ENCODE measurements around the gene INS.
"Not testable (repeated sequence)": the region's sequence is repeated elsewhere in the genome, so short reads cannot be mapped to it uniquely, and the experiment has no call there.

Gene INS

GRCh38 chr11:2178906-2179494 is 18.0 kb upstream of the INS start:
- TF ChIP-seq GABPA (IDR thresholded peaks at IDR 0.05; ENCODE audit: low read depth) (no peak), CTCF (IDR thresholded peaks at IDR 0.05; ENCODE audit: insufficient read depth, low read length) (no peak), SPI1 (IDR thresholded peaks at IDR 0.05; ENCODE audit: borderline replicate concordance, low read depth) (no peak), REST (IDR thresholded peaks at IDR 0.05; ENCODE audit: insufficient replicate concordance, low read depth) (no peak), POLR2AphosphoS5 (IDR thresholded peaks at IDR 0.05; ENCODE audit: low read depth) (no peak)
- H3K27me3 ChIP-seq (ENCODE audit: insufficient read depth, poor library complexity, severe bottlenecking), result peaks cover under 1% of the 10 kb centered on the region
- DNase-seq (ENCODE audit: low read depth in 1 of 2, low spot score in 1 of 2), result no peak
- no peak overlapping the region for H3K4me3 ChIP-seq (replicated peaks; ENCODE audit: insufficient read depth, low read length)
- no peak overlapping the region for H3K27ac ChIP-seq (replicated peaks)

- not testable (repeated sequence) for DNase-seq (ENCODE audit: low read depth in 1 of 2, low spot score in 1 of 2); H3K27me3 ChIP-seq (ENCODE audit: insufficient read depth, poor library complexity, severe bottlenecking); H3K27ac ChIP-seq (replicated peaks); H3K4me3 ChIP-seq (replicated peaks; ENCODE audit: insufficient read depth, low read length)
These were observed 17.2 kb upstream of the INS start for GRCh38 chr11:2178055-2178773.

GRCh38 chr11:2177076-2177475 is 16.1 kb upstream of the INS start:
- TF ChIP-seq POLR2AphosphoS5 (IDR thresholded peaks at IDR 0.05; ENCODE audit: low read depth) (no peak), CTCF (IDR thresholded peaks at IDR 0.05; ENCODE audit: insufficient read depth, low read length) (no peak), REST (IDR thresholded peaks at IDR 0.05; ENCODE audit: insufficient replicate concordance, low read depth) (no peak), SPI1 (IDR thresholded peaks at IDR 0.05; ENCODE audit: borderline replicate concordance, low read depth) (no peak), GABPA (IDR thresholded peaks at IDR 0.05; ENCODE audit: low read depth) (no peak)
- Histone ChIP-seq H3K27ac (replicated peaks) (no peak overlapping the region), H3K4me3 (replicated peaks; ENCODE audit: insufficient read depth, low read length) (no peak overlapping the region), H3K27me3 (ENCODE audit: insufficient read depth, poor library complexity, severe bottlenecking) (peaks cover 8% of the 10 kb centered on the region)
- DNase-seq (ENCODE audit: low read depth in 1 of 2, low spot score in 1 of 2), result no peak

- TF ChIP-seq CTCF (IDR thresholded peaks at IDR 0.05; ENCODE audit: insufficient read depth, low read length), result no peak
- TF ChIP-seq REST (IDR thresholded peaks at IDR 0.05; ENCODE audit: insufficient replicate concordance, low read depth), result no peak
- no peak for TF ChIP-seq GABPA (IDR thresholded peaks at IDR 0.05; ENCODE audit: low read depth)
- no peak for TF ChIP-seq POLR2AphosphoS5 (IDR thresholded peaks at IDR 0.05; ENCODE audit: low read depth)
- no peak for TF ChIP-seq SPI1 (IDR thresholded peaks at IDR 0.05; ENCODE audit: borderline replicate concordance, low read depth)
- Histone ChIP-seq H3K27ac (replicated peaks) (no peak overlapping the region), H3K27me3 (ENCODE audit: insufficient read depth, poor library complexity, severe bottlenecking) (peaks cover 11% of the 10 kb centered on the region), H3K4me3 (replicated peaks; ENCODE audit: insufficient read depth, low read length) (no peak overlapping the region)
- no peak for DNase-seq (ENCODE audit: low read depth in 1 of 2, low spot score in 1 of 2)
These were observed 15.4 kb upstream of the INS start for GRCh38 chr11:2176389-2176900.
